ENCODE results near the gene HMGCLL1.

The HMGCLL1 gene

DNA sequence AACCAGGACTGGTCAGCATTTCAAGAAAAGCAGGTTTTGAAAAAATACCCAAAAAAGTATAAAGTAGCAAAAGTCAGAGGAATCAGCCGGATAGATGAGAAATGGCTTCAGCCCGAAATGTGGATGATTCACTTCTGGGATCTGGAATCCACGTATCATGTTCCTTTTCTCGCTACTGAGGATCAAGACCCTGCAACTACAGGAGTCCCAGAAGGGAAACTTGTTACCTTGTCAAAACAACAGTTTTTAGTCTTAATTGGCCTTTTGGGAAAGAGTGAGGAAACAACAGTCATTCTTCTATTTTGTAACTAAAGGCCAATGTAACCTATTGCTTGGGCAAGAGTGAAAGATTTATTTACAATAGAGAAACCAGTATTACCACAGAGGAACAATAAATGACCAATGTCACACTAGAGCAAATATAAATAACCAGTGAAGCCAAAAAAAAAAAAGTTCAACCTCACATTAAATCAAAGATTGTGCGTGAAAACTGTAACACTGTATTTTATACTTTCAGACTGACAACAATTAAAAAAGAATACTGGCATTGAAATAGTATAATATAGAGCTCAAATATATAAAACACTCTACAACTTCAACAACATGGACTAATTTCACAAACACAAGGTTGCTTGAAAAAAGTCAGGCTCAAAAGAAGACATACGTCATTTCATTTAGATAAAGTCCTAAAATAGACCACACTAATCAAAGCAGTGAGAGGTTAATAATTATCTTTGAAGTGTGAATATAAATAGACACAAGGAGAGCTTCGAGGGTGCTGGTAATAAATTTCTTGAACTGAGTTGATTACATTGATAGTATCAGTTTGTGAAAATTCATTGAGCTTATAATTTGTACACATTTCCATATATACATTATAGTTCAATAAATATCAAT is 135.5 kb downstream of the HMGCLL1 start:
- DNase-seq (ENCODE audit: low read depth): no peak

DNA sequence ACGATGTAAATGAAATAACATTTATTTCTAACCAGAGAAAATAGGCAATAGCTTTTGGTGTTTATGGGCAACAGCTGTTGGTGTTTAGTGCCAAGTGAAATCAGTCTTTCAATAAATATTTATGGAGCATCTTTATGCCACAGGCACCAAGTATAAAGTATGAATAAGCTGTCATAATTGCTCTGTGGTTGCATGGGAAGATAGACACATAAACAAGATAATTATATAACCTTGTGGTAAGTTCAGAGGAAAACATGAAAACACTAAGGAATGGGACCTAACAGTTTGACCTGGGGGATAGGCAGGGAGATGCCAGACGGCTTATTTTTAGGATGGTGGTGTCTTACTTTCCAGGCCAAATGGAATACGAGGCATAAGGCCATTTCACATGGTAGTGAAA is 140.8 kb downstream of the HMGCLL1 start:
- no peak for DNase-seq (ENCODE audit: low read depth)

DNA sequence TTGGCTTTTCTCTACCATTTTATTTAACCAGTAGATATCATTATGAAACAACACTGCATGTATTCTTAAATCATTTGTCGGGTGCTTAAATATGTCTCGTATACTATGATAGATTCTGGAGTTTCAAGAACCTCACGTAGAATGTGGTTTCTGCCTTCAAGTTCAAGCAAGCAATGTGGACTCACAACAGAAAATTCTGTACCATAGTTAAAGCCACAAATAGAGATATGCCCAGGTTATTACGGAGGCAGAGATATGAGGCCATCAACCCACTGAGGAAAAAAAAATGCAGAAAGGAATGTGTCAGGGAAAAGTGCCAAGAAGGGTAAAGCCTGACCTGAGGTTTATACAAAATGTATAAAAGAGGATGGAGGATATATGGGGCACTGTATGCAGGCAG is 141.9 kb downstream of the HMGCLL1 start:
- no peak for DNase-seq (ENCODE audit: low read depth)

DNA sequence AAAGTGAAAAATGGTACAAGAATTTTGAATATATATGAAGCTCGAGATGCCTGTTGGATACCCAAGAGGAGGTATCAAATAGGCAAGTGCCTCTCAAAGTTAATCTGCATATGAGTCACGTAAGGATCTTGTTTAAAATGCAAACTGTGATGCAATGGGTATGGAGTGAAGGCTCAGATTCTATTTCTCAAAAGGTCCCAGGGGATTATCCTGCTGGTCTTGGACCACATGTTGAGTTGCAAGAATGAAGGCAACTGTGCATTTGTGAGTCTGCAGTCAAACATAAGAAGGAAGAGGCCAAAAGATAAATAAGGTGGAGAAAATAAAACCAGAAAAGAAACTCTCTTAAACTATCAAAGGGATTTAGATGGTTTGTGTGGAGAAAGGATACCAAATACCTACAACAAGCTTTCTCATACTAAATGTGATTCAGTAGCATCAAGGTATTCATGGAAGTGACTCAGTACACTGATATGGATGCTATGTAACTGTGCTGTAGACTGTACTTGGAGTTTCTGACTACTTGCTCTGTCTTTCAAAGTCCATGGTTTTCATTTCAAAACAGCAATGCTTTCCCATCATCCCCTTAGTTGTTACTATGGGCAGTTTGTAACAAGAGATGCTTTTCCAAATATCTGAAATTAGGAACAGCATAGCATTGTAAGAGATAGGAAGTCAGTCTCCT is 145.4 kb downstream of the HMGCLL1 start:
- DNase-seq (ENCODE audit: low read depth): no peak

DNA sequence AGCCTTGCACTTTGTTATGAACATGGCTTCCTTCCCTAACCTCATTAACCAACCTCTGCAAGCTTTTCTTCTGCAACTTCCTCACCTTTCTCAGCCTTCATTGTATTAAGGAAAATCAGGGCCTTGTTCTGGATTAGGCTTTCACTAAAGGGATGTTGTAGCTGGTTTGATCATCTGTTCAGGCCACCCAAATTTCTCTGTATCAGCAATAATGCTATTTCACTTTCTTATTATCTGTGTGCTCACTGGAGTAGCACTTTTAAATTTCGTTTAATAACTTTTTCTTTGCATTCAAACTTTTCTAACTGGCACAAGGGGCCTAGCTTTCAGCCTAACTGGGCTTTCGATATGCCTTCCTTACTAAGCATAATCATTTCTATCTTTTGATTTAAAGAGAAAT is 155.1 kb downstream of the HMGCLL1 start:
- DNase-seq (ENCODE audit: low read depth): no peak

DNA sequence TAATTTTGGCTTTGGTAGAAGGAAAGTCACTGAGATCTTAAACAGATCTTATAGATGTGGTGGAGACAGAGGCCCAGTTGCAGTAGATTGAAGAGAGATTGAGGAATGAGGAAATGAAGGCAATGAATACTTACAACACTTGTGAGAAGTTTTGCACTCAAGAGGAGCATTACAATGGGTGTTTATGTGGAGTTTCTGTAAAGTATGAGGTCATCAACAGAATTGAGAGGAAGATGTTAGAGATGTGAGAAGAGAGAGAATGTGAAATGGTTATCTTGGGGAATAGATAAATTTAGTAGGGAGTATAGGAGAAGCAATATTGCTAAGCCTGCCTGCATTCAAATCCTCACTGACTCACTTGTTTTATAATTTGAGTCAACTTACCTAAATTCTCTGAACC is 168.3 kb downstream of the HMGCLL1 start:
- DNase-seq (ENCODE audit: low read depth): no peak

DNA sequence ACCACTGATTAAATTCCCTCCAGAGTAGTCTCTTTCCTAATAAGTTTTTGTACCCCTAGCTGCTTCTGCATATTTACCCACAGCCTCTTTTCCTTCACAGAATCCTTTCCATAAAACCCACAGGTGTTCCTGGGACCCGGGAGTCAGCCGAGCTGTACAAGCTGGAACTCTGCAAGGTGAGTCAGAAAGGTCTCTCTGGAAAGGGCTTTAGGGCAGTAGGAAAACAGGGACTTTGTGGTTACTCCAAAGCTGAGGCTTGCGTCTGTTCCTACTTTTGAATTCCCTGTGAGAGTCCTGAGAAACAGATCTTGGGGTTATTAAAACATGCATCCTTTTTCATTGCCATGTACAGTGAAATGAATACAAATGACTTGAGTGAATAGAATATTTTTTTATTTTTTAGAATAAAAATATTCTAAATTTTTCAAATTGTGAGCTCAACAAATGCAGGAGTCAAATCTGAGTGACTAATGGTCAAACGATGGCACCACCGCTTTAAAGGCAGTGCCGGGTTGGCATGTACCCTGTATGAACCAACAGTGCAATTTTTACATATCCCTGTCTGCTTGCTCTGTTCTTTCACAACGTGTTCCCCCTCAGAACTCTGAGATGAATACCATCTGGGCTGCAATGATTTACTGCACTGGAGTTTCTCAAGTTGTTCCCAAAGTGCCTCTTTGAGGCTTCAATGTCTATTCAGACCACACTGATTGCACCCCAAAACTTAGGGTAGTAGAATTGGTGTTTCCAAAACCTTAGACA is 173.3 kb downstream of the HMGCLL1 start:
- peak; percentile 2 for DNase-seq (ENCODE audit: low read depth)

DNA sequence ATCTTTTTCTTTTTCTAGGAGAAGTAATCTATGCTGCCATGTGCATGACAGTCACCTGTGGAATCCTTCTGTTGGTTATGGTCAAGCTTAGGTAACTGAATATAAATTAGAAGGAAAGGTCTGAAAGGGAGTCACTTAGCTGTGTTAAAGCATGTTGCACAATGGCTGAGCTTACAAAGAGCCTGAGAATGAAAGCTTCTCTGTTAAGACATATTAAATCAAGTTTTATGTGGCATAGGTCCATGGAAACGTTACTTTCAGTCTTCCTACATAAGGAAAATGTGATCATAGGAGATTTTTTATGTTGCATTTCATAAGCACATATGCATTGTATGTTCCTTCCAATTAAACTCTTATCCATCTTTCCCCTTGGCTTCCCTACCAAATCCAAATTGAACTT is 179.6 kb downstream of the HMGCLL1 start:
- DNase-seq (ENCODE audit: low read depth): no peak

DNA sequence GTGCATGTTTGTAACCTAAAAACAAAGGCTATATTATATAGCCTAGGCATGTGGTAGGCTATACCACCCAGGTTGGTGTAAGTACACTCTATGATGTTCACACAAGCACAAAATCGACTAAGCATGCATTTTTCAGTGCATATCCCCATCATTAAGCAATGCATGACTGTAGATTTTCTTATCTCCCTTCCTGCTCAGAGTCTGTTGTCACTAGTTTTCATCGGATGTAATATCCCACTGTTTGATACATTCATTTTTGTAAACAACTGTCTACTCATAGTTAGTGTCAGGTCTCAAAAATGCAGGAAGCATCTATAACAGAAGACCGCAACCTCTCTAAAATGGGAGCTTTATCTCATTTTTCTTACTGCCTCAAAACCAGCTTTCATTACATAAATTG is 181.0 kb downstream of the HMGCLL1 start:
- DNase-seq (ENCODE audit: low read depth): no peak

DNA sequence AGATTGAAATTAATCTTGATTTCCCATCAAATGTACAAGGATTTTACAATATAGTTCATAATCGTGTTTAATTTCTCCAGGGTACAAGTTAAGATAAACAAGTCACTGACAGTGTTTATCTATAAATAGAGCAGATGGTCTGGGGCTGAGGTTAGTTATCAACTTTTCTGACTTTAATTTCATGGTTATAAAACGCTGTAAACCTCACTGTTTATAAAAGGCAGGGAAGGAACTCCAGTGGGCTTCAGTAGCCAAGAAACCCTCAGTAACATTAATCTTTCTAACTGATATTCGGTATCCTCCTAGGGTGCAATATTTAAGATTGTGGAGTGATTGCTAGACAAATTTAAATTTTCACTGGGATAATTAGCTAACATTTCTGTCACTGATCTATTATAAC is 183.1 kb downstream of the HMGCLL1 start:
- DNase-seq (ENCODE audit: low read depth): no peak

DNA sequence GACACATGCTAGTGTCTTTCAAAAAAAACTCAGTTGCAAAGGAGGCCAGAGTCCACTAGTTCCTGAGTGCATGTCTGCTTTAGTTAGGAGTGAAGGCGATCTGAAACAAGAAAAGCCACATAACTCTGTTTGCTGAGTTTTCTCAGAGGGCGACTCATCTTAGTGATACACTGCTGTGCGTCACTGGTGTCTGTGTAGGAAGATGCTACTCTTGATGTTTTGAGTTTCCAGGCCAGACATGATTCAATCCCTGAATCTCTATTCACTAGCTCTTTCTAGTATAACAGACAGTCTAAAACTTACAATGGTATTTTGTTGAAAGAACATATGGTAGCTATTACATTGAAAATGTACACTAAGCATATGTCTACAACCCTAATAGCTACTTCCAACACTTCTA is 190.8 kb downstream of the HMGCLL1 start:
- no peak for DNase-seq (ENCODE audit: low read depth)
